Measurements from ENCODE around the gene NFATC2. TPM values are rescaled to one million over a fixed set of nuclear protein-coding genes. Genes with fewer than 3 reads are reported as not detected.

The NFATC2 gene
- total and polyA plus RNA-seq, 9 donors, result 2.2 to 9.4 (median 5.1) TPM

GRCh38 chr20:51410586-51411325 lies 131.8 kb downstream of the NFATC2 start:
- no peak for TF ChIP-seq POLR2A (IDR thresholded peaks at IDR 0.05)
- intact Hi-C loops (cut with DNase I), result no loop called here
- no peak overlapping the region for H3K27ac ChIP-seq

GRCh38 chr20:51409192-51409880 lies 133.2 kb downstream of the NFATC2 start:
- 82 to 86% (median 83%) methylated on average over 10 of the region's 10 CpGs for WGBS, 3 donors

More at GRCh38 chr20:51410586-51411325, 131.8 kb downstream of the NFATC2 start:
- H3K9me3 ChIP-seq, result no peaks in the 10 kb centered on the region
- DNase-seq, result no peak
- 95 to 97% (median 96%) methylated on average over 4 of the region's 4 CpGs for WGBS, 3 donors
- H3K4me3 ChIP-seq, result no peak overlapping the region
- H3K27me3 ChIP-seq, result no peaks in the 10 kb centered on the region
- H3K4me1 ChIP-seq (ENCODE audit: insufficient read depth), result peaks cover 11% of the 10 kb centered on the region
- no peaks in the 10 kb centered on the region for H3K36me3 ChIP-seq

GRCh38 chr20:51404297-51405060 lies 138.0 kb downstream of the NFATC2 start:
- H3K27ac ChIP-seq, result no peak overlapping the region
- no peaks in the 10 kb centered on the region for H3K4me1 ChIP-seq (ENCODE audit: insufficient read depth)
- intact Hi-C loops (cut with DNase I), result no loop called here
- no peak overlapping the region for H3K4me3 ChIP-seq
- no peaks in the 10 kb centered on the region for H3K27me3 ChIP-seq
- DNase-seq, result no peak
- no peaks in the 10 kb centered on the region for H3K9me3 ChIP-seq
- WGBS, 3 donors, result 91 to 97% (median 93%) methylated on average over 10 of the region's 10 CpGs
- no peaks in the 10 kb centered on the region for H3K36me3 ChIP-seq
- no peak for TF ChIP-seq CTCF (IDR thresholded peaks at IDR 0.05)

More at GRCh38 chr20:51409192-51409880, 133.2 kb downstream of the NFATC2 start:
- no peak overlapping the region for H3K4me3 ChIP-seq
- DNase-seq, result no peak
- intact Hi-C loops (cut with DNase I), result no loop called here
- TF ChIP-seq CTCF (IDR thresholded peaks at IDR 0.05) (no peak), EP300 (IDR thresholded peaks at IDR 0.05) (no peak), POLR2A (IDR thresholded peaks at IDR 0.05) (no peak)
- no peak overlapping the region for H3K27ac ChIP-seq
- H3K9me3 ChIP-seq, result no peaks in the 10 kb centered on the region
- H3K4me1 ChIP-seq (ENCODE audit: insufficient read depth), result peaks cover 11% of the 10 kb centered on the region
- no peaks in the 10 kb centered on the region for H3K36me3 ChIP-seq
- H3K27me3 ChIP-seq, result no peaks in the 10 kb centered on the region

GRCh38 chr20:51403466-51404220 lies 138.9 kb downstream of the NFATC2 start:
- Histone ChIP-seq H3K4me1 (ENCODE audit: insufficient read depth) (no peaks in the 10 kb centered on the region), H3K4me3 (no peak overlapping the region), H3K9me3 (no peaks in the 10 kb centered on the region), H3K27me3 (no peaks in the 10 kb centered on the region), H3K36me3 (no peaks in the 10 kb centered on the region), H3K27ac (no peak overlapping the region)
- TF ChIP-seq POLR2A (IDR thresholded peaks at IDR 0.05) (no peak), EP300 (IDR thresholded peaks at IDR 0.05) (no peak), CTCF (IDR thresholded peaks at IDR 0.05) (no peak)
- 93 to 95% (median 94%) methylated on average over 9 of the region's 9 CpGs for WGBS, 3 donors
- DNase-seq, result no peak
- intact Hi-C loops (cut with DNase I), result no loop called here
